Thyroid gland (tissue), 4 donors: ENCODE measurements around the gene GAREM1.

ENCODE experiments used
- POLR2A ChIP-seq, 2 donors: fragments of 450-650 bp; IDR thresholded peaks; one replicate each; pipeline ENCODE4 v1.6.1; 2017; ENCODE audit warnings: antibody characterized with exemption in 2 of 2, mild to moderate bottlenecking in 2 of 2, moderate library complexity in 1 of 2
- TF ChIP-seq, protein P1 (sequence below), 6 experiments: fragments of 200-600 bp in 3 of 6; fragments of 450-650 bp in 3 of 6; sonication (generic) in 3 of 6; IDR thresholded peaks; one replicate each; pipeline ENCODE4 v1.5.1; 2016 to 2019; ENCODE audit warnings: antibody characterized with exemption in 6 of 6, mild to moderate bottlenecking in 2 of 6, inconsistent platforms in 1 of 6, moderate library complexity in 1 of 6

GRCh38 chr18:32507093-32507492 lies 36.4 kb upstream of the GAREM1 start:
- TF ChIP-seq, protein P1, sequence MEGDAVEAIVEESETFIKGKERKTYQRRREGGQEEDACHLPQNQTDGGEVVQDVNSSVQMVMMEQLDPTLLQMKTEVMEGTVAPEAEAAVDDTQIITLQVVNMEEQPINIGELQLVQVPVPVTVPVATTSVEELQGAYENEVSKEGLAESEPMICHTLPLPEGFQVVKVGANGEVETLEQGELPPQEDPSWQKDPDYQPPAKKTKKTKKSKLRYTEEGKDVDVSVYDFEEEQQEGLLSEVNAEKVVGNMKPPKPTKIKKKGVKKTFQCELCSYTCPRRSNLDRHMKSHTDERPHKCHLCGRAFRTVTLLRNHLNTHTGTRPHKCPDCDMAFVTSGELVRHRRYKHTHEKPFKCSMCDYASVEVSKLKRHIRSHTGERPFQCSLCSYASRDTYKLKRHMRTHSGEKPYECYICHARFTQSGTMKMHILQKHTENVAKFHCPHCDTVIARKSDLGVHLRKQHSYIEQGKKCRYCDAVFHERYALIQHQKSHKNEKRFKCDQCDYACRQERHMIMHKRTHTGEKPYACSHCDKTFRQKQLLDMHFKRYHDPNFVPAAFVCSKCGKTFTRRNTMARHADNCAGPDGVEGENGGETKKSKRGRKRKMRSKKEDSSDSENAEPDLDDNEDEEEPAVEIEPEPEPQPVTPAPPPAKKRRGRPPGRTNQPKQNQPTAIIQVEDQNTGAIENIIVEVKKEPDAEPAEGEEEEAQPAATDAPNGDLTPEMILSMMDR (IDR thresholded peaks at IDR 0.05) = no peak
- TF ChIP-seq POLR2A (IDR thresholded peaks at IDR 0.05) = no peak
